ENCODE results near the gene MST1.
"Not testable (repeated sequence)": the region's sequence is repeated elsewhere in the genome, so short reads cannot be mapped to it uniquely, and the experiment has no call there.

The MST1 gene

GRCh38 chr3:49700453-49701128 lies 11.3 kb upstream of the MST1 start:
- no peak for DNase-seq

DNA sequence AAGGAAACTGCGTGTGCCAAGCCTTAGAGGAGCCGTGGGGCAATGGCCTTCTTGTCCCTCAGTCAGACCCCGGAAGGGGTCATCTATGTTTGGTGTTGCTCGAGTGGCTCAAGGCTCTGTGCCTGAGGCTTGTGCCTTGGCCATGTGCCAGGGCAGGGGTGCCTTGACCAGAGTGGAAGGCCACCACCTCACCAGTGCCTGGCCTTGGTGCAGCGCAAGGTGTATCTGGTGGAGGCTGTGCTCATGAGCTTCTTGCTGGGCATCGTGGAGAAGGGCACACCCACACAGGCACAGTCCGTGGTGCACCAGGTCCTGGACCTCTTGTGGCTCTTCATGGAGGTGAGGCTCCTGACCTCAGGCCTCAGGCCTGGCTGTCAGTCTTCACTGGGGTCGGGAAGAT lies 10.7 kb upstream of the MST1 start:
- no peak for DNase-seq

DNA sequence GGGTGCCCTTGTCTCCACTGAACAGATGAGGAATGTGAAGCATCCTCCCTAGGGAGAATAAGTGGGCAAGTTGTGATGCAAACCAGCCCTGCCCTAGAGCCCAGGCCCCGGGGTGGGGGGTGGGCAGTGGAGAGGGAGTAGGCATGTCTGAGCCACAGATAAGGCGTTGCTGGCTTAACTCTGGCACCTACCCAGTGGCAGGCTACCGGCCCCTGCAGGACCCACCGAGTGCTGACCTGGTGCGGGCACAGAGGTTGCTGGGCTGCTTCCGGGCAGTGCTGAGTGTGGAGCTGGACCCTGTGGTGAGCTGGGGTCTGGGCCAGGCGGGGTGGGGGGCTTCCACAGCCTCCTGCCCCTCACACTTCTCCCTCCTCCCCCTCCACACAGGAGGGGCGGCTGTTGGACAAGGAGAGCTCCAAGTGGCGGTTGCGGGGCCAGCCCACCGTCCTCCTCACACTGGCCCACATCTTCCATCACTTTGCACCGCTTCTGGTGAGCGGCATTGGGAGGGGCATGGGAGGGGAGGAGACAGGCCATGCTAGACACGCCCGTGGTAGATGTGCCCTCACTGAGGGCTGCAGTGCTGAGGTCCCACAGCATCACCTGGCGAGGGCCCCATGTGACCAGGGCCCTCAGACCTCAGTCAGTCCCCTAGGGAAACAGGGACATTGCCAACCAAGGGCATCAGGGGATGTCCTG lies 10.2 kb upstream of the MST1 start:
- no peak for DNase-seq

DNA sequence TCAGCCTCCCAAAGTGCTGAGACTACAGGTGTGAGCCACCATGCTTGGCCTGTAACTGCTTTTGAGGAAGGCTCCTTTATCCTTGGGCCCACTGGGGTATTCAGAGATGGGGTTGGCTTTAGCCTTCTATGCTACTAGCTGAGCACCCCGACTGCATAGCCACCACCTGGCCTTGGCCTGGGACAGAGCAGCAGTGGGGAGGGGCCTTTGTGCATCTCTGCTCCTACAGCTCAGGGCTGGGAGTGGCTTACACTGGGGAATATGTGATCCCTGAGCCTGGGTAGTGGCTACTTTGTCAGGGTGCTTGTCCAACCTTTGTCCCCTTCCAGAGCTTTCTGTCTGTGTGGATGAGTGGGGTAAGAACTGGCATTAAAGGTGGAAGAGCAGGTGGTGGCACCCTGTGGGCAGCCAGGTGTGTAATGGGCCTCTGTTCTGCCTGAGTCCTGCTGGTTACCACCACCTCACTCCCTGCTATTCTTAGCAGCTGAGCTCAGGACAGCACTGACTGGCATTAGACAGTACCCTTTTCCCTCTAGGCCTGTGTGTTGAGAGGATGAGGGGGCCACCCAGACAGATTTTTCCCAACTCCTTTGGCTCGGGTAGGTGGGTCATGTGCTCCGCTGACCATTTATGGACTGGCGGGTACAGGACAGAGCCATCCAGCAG lies 6.2 kb upstream of the MST1 start:
- not testable (repeated sequence) for DNase-seq

DNA sequence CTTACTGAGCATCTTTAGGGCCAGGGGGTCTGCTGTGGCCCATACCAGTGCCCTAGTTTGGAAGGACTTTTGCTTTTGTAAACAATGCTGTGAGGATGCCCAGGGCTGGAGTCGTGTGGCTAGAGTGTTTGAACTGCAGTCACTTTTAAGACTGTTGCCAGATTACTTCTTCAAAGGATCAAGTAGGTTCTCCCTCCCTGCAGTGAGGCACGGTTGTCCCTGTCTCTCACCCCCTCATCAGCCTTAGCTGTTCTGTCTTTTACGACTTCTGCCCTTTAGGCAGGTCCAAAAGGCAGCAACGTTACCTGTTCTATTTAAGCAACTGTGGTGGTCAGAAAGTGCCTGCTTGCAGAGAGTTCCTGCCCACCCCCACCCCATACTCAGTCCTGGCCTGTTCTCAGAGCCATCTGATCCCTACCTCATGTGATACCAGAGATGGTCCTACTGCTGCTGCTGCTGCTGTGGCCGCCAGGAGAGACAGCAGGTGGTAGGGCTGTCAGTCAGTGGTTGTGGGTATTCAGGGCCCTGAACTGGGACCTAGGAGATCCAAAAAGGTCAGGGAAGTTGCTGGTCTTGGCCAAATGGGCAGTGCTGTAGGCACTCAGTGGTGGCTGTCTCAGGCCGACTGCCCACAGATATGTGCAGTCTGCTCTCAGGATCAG lies 5.3 kb upstream of the MST1 start:
- not testable (repeated sequence) for DNase-seq

DNA sequence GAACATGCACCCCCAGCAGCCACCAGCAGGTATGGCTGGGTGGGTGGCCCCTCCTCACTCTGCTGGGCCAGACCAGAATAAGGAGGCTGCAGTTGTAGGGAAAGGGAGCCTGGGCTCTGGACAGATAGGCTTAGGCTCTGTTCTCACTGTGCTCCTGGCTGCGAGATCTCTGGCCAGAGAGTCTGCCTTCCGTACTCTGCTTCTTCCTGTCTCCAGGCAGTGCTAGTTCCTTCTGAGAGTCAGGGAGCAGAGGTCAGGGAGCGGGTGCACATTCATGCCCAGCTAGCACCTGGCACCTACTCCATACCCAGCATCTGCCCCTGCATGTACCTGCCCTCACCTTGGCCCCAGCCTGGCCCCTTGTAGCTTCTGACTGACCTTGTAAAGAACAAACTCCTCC lies 2.2 kb upstream of the MST1 start:
- not testable (repeated sequence) for DNase-seq

GRCh38 chr3:49690856-49691255 lies 1.6 kb upstream of the MST1 start:
- not testable (repeated sequence) for DNase-seq

DNA sequence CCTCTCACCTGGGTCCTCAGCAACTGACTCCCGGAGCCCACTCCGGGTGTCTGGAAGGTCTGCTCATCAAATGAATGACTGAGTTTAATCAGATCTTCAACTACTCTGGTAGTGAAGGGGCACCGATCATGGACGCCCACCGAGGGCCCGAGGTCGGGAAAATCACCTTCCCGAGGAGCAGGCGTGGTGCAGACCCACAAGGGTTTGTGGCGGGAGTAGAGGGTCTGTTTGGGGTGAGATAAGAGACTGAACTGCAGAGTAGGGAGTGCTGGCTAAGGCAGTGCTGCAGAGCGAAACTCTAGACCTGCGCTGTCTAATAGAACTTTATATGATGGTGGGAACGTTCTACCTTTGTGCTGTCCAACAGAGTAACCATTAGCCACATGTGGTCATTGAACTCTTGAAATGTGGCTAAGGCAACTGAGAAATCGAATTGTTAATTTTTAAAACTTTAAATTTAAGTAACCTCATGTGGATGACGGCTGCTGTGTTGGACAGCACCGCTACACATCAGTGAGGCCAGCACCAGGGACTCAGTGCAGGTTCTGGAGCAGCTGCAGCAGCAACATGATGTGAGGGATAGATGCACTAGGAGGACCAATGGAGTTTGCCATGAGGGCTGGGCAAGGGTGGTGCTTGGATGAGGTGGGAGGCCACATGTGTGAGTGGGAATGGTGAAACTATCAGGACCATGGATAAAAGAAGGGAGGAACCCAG lies 792 bp upstream of the MST1 start:
- DNase-seq = not testable (repeated sequence)

DNA sequence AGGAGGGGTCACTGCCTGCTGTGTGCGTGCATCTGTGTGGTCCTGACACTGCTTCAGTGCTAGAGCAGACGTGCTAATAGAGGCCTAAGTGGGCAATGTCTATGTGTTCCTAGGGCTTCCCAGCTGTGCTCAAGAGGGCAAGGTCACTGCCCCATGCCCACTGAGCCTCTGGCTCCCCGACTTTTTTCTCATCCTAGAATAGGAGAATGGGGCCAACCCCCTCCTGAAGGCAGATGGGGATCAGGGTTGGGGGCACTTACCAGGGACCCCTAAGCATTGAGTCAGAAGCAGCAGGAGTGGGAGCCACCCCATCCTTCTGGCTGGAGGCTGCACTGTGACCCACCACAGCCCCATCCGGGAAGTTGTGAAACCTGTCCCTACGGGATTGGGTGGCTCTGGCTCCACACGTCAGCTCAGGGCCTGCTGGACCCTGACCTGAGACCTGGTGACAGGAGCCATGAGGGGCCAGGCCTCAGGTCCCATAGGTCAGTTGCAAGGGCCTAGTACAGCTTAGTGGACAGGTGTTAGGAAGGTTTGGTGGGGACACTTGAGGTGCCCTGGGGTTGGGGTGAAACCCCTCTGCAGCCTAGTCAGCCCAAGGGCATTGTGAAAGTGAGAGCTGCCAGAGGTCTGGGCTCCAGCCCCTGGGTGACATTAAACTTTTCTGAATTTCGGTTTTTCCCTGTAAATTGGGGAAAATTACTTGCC lies 782 bp downstream of the MST1 start:
- DNase-seq = not testable (repeated sequence)

GRCh38 chr3:49687424-49687795 lies 1.9 kb downstream of the MST1 start:
- DNase-seq = not testable (repeated sequence)

GRCh38 chr3:49686769-49687423 lies 2.4 kb downstream of the MST1 start:
- not testable (repeated sequence) for DNase-seq

GRCh38 chr3:49686346-49686745 lies 2.9 kb downstream of the MST1 start:
- DNase-seq = not testable (repeated sequence)

DNA sequence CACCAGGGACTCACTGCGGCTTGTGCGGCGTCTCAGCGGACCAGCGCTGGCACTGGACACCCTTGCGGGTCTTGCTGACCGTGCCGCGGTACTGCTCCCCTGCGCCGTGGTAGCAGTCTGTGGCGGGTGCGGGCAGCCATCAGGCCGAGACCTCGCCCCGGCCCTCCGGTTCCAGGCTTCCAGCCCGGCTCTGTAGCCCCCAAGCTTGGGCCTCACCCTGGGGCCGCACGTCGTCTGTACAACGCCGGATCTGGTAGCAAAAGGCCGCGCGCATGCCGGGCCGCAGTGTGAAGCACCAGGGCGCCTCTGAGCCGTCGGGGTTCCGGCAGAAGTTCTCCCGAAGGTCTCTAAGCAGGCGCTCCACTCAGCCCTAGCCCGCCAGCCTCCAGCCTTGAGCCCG lies 3.4 kb downstream of the MST1 start:
- not testable (repeated sequence) for DNase-seq

DNA sequence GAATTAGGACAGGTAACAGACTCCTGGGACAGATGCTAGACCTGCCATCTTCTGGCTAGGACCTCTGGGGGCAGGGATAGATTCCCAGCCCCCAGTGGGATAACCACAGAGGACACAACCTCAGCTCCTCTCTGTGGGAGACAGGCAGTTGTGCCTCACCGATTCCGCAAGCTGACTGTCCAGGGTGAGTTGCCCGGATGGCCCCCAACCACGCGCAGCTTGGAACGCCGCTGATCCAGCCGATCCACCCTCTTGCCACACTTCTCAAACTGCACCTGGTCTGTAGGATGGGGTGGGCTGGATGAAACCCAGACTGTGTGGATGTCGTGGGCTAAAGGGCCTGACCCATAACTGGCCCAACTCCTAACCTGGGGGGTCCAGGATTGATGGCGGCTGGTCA lies 4.2 kb downstream of the MST1 start:
- DNase-seq = not testable (repeated sequence)

DNA sequence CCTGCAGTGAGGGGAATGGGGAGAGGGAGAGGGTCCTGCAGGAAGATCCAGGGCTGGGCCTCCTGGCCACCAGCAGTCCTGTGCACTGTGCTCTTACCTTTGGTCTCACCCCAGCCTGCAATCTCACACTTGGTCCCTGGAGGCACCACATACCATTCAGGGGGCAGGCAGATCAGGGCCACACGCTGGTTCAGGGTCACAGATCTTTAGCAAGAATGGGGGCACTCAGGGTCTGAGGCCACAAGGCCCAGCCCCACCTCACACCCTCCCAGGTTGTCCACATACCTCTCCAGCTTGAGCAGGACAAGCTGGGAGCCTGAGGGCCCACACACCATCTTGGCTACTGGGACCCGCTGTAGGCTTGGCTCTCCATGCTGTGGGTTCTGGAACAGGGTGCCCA lies 4.8 kb downstream of the MST1 start:
- not testable (repeated sequence) for DNase-seq

GRCh38 chr3:49683162-49683561 lies 6.1 kb downstream of the MST1 start:
- no peak for DNase-seq

DNA sequence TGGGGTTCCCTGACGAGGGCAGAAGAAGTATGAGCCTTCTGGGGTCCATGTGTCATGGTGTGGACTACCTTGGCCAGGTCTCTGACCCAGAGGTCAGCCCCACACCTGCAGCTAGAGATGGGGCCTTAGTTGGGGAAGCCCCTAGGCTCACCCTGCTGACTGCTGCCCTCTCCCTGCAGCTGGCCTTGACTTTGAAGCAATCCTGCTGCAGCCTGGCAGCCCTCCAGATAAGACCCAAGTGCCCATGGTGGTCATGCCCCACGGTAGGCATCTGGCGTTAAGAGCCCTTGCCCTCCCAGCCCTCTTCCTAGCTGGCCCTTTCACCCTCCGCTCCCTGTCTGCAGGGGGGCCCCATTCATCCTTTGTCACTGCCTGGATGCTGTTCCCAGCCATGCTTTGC lies 7.7 kb downstream of the MST1 start:
- DNase-seq = no peak

- DNase-seq = no peak
These were observed 8.1 kb downstream of the MST1 start for GRCh38 chr3:49681232-49681522.

GRCh38 chr3:49680493-49681231 lies 8.6 kb downstream of the MST1 start:
- DNase-seq = no peak

DNA sequence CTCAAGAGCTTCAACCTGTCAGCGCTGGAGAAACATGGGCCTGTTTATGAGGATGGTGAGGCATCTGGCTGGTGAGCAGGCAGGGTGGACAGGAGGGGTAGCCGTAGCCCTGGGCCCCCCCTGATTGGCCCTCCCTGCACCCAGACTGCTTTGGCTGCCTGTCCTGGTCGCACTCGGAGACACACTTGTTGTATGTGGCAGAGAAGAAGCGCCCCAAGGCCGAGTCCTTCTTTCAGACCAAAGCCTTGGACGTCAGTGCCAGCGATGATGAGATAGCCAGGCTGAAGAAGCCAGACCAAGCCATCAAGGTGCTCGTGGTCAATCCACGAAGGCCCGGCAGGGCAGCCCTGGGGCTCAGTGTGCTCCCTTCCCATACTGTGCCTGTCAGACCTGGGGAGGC lies 13.4 kb downstream of the MST1 start:
- DNase-seq = no peak

GRCh38 chr3:49674497-49674983 lies 14.7 kb downstream of the MST1 start:
- DNase-seq = no peak
